ENCODE data around the gene GRM7.

GRM7 gene

DNA sequence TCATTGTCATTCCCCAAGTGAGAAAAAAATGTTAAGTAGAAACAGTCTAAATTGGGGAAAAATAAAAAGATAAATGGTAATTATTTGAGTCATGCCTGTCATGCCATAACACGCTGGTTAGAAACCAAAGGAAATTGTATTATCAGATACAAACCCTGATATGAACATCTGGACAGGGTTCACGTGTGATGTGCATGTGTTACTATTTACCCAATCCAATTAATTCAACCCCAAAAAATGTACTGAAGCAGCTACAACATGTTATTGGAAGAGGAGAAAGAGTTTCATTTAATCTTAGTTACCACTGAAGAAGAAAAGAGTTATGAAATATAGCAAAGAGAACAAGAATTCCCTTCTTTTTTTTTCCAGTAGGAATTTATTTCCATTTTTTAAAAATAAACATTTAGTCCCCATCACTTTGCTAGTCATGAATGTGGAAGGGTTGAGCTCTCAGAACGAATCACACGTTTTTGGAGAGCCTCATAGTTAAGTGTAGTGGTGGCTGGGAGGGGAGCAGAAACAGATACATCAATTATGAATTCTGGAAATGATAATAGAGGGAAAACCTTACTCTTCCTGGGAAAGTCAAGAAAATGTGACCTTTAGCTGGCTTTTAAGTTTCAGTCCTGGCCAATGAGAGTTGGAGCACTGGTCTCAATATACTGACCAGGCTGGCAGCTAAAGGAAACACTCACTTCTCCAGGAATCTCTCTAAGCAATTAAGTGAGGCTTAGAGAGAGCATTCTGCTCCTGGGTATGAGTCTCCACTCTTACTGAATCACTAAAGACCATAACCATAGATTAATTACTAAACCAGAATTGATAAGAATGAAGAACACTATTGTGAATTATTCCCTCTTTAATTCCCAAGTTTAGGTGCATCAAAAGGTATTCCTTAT, 796.5 kb downstream of the GRM7 start:
- no peak for DNase-seq (ENCODE audit: low spot score)

DNA sequence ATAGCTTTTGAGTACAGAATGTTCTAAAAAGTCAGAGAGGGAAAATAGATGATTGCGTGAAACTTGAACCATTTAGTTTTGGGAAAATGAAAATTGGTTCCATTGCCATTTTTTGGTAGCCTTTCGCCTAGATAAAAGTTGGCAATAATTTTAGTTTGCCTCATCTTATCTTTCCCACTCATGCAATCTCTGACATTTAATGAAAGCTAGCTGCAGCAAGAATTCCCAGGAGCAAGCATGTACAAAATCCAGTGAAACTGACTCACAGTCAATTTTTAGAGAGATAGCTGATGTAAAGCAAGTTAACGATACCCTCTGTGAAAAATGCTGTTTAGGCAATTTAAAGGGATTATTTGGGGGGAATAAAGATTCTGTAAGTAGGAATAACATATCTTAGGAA, 797.4 kb downstream of the GRM7 start:
- no peak for DNase-seq (ENCODE audit: low spot score)

DNA sequence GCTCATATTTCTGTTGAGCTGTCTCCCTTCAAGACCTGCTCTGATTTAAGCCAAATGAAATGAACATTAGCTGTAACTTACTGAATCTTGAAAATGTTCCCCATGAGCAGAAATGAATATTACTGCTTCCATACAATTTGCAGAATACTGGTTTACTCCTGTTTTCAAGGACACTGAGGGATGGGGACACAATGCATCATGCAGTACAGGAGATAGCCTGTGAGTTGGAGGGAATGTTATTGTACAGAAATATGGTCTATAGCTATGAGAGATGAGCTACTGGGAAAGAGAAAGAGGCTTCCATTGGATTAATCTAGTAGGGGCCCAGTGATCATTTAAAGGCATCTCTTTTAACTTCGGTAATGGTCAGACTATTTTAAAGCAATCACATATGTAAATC, 798.2 kb downstream of the GRM7 start:
- DNase-seq (ENCODE audit: low spot score): no peak

DNA sequence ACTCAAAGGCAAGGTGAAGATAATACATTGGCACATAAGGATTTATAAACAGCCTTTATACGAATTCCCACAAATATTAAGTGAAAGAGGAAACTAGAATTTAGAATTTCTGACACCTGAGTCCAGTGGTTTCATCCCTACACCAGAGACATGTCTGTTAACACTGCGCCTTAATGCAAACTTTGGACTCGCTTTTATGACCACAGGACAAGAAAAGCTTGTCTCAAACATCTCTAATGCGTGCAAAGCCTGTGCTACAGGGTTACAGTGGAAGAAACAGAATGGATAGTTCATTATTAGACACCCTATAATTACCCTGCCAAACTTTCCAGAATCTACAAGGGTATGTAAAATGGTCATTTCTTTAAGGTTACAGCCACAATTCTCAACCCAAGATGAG, 802.9 kb downstream of the GRM7 start:
- DNase-seq (ENCODE audit: low spot score): no peak

DNA sequence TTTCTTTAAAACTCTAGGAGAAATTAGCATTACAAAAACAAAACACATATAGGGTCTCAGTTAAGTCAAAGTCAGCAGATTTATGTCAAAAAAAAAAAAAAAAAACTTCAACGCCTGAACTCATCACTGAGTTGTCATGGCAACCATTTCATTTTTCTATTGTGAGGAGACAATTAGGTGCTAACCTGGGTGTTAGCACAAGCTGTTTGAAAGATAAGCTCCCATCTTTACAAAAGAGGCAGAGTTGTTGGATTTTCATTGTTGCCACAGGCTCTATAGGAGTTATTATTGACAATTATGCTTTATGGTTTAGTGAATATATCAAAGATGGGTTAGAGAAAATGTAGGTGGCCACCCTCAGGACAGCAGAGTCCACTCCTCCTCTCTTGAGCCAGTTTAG, 806.9 kb downstream of the GRM7 start:
- DNase-seq (ENCODE audit: low spot score): no peak

DNA sequence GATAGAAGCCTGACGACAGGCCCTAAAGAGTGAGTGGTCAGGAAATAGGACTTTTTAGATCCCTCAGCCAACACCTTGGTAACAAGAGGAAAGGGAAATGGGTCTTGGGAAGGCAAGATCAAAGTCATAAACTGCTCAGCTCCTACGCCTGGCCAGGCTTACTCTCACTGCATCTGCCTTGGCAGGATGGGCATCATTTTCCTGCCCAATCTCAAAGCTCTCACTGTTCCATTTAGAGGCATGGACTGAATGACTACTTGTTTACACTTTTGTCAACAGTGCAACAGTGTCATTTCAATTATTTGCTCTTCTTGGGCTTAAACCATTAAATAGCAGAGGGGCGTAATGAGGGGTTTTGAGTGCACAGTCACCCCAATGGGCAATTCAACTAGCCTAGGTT, 808.7 kb downstream of the GRM7 start:
- no peak for DNase-seq (ENCODE audit: low spot score)

DNA sequence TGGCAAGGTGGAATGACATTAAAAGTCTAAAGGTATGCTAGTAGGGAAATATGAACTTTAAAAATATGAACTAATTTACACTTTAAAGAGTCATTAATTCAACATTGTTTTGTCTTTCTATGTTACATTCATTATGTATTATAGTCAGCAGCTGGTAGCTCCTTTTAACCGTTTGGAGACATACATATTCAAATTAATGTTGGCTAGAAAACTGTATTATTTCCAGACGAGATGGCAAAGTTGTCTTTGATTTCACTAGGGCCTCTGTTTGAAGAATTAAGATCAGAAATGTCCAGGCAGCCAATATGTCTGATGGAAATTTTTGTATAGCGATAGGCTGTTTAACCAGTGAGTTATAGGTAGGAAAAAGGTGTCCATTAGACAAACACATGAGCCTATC, 817.6 kb downstream of the GRM7 start:
- DNase-seq (ENCODE audit: low spot score): no peak

DNA sequence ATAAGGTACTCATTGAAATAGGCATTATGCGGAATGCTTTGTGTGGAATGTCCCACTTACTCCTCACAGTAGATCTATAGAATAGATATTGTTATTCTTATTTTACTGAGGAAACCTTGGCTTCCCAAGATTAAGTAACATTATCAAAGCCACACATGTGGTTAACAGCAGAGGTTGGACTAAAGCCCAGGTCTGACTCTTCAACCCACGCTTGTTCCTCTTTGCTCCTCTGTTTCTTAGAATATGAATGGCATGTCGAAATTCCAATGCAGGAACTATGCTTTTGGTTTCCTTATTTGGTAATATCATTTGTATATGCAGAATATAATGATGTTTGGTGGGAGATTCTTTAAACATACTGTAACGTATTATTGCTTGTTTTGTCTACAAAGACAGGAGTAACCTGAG, 821.9 kb downstream of the GRM7 start:
- DNase-seq (ENCODE audit: low spot score): no peak

DNA sequence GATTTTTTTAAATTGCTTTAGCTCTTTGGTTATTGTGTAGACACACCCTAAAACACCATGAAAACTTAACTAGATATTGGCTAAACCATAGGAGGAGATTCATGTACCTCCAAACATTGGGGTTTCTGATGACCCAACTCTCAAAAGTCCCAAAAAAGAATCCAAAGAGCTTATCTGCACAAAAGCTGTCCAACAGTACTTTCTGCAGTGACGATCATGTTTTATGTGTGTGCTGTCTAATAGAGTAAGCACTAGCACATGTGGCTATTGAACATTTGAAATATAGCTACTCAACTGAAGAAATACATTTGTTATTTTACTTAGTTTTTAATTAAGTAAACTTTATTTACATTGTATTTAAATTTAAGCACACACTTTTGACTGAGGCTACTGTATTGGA, 822.5 kb downstream of the GRM7 start:
- no peak for DNase-seq (ENCODE audit: low spot score)

DNA sequence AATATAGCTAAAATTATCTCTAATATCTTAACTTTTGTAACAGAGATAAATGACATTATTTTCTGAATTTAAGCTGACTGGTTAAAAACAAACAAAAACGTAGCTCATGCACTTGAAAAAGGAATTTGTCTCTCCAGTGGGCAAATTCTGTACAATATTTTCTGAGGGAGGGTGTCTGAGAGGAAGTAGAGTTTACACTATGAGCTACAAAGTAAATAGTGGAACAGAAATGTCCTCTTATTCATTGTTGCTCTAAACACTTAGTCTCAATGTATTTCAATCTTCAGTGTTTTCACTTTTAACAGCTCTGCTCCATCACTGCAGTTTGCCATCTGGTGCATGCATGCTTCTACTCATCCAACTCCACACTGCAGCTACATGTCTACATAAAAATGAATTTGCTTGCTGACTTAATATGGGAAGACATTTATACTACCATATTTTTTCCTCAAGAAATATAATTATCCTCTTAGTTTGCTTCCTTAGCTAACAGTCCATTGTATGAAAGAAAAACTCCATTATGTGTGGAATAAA, 823.3 kb downstream of the GRM7 start:
- no peak for DNase-seq (ENCODE audit: low spot score)

DNA sequence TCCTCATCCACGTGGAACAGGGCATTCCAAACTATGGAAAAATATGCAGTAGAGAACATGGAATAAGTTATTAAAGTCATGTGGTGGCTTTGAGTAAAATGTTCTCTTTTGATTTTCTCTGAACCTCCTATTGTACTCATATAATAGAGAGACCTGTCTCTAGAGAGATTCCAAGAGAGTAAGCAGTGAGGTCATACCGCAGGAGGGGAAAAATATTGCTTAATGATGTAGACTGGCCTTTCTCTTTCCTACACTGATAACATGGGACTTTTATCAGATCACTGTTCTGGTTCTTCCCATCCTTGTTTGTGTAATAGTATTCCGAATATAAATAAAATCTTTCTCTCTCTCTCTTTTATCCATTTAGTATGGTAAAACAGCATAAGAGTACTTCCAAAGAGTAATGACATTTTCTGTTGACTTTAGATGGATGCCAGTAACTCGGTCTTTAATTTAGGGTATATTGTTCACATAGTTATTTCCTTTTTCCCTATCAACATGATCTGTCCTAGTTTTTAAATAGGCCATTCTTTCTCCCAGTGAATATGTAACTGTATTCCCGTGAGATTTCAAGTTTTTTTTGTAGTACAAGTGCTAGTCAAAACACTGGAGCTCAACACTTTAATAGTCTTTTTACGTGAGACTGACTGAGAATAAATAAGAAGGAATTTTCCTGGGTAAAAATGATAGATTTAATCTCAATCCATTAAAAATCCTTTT, 826.7 kb downstream of the GRM7 start:
- DNase-seq (ENCODE audit: low spot score): no peak

DNA sequence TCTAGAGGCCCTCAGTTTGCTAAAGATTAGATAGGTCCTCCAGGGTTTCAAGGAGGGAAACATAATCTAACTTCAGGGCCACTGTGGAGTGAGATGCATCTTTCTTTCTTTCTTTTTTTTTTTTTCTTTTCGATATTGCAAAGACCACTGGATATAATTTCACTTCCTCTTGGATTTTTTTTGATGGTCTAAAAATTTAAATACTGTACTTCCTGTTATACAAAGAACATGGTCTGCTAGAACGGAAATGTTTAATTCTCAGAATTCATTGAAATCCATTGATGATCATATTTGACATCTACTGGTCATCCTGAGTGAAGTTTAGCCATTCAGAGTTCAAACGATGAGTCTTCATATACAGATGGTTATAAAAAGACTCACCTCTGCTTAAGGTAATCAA, 832.0 kb downstream of the GRM7 start:
- no peak for DNase-seq (ENCODE audit: low spot score)

DNA sequence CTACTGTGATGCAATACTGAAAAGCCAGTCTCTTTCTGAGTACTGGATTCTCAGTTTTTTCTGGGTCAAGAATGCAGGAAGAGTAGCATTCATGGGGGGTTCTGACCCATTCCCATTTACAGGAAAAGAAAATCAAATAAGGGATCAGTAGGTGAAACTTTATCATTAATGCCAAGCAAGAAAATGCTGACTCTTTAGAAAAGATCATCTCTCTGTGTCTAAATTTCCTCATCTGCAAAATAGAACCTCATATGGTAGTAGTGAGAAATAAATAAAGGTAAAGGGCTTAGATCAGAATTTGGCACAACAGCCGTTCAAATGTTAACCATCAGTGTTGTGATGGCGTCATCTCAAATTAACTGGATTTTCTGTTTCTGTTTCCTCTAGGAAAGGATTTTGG, 833.1 kb downstream of the GRM7 start:
- no peak for DNase-seq (ENCODE audit: low spot score)

DNA sequence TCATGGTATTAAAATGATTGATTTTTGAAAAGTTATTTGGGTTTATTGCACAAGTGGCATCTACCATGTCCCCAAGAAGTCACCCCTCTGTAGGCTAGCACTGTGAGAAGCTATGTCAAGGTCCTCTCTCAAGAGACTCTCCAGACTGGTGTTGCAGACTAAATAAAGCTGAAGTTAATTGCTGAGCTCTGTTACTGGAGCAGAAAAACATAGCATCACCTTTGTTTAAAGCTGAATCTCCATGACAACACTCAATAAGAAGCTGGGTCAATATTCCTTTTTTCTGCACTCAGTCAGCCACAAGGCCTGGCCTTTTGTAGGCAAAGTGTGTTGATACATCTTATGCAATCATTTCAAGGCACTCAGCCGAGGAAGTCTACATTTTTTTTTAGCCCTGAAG, 834.1 kb downstream of the GRM7 start:
- no peak for DNase-seq (ENCODE audit: low spot score)

DNA sequence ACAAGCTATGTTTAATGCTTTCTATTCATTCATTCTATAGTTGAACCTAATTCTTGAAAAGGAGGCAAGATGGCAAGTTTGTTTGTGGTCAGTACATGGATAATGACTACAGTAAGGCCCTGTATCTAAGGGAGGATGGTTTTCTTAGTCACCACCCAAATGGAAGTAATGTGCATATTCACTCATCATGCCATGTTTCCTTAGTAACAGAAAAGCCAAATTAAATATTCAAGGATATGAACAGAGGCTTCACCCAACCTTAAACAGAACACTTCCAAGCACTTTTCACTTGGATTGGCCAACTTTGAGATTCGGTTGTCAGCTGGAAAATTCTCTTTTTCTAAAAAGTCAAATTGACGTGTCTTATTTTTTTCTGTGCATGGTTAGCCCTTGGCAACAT, 835.4 kb downstream of the GRM7 start:
- DNase-seq (ENCODE audit: low spot score): no peak

DNA sequence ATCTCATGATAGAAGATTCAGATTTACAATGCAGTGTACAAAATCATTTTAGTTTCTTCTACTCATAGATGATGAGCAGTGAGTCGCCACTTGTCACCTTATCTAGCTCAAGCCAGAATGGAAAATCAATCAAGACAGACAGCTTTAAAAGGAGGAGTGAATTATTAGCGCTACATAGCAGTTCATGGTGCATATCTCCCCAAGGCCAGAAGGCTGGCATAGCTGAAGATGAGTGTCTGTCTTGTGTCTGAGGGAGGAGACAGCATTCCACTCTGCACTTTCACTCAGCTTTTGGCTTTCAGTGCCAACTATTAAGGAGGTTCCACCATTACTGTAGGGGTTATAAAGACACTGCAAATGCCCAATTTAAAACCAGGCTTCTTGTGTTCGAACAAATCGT, 836.6 kb downstream of the GRM7 start:
- DNase-seq (ENCODE audit: low spot score): no peak

DNA sequence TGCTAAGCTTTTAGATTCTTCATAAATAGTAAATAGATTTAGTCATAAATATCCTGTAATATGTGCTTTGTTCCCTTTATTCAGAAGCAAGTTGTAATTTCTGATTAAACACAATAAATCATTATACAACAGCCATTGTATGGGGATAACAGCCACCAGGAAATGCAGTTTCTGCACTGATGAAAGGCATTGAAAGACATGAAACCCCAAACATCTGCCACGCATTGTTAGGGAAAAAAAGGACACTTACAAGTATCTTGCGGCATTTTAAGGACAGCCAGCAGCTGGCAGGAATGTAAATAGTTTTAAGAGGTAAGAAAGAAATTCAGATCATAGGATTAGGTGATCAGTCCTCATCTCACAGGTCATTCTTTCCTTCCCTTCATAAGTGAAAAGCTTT, 839.6 kb downstream of the GRM7 start:
- no peak for DNase-seq (ENCODE audit: low spot score)

DNA sequence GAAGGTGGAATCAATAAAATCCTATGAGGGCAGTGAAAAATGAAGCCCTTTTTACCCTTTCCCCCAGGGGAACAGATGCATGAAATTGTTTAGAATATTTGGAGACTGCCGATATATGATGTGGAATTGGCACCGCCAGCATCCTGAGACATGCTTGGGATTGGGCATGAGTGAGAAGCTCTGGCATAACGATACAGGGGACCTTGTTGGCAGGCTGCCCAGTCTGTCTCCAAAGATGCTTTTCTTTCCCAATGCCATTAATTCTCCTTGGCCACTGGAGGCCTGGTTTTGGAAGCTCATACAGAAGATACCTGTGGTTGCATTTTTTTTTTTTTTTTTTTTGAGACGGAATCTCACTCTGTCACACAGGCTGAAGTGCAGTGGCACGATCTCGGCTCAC, 840.1 kb downstream of the GRM7 start:
- no peak for DNase-seq (ENCODE audit: low spot score)

DNA sequence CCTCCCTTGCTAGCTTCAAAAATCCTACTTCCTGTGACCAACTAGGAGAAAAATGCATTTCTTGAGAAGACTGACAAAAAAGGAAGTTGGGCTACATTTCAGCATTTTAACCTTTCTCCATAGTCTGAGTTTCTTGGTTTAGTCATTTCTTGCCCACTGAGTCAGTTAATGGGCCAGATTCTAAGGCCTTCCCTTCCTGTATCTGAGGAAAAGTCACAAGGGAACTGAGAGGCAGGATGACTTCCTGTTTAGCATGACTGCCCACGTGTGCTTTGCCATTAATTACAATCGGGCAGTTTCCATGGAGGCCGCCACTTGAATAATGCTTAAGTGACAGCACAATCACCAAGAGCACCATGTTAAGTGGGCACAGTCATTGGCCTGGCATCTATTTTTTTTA, 846.3 kb downstream of the GRM7 start:
- DNase-seq (ENCODE audit: low spot score): no peak

DNA sequence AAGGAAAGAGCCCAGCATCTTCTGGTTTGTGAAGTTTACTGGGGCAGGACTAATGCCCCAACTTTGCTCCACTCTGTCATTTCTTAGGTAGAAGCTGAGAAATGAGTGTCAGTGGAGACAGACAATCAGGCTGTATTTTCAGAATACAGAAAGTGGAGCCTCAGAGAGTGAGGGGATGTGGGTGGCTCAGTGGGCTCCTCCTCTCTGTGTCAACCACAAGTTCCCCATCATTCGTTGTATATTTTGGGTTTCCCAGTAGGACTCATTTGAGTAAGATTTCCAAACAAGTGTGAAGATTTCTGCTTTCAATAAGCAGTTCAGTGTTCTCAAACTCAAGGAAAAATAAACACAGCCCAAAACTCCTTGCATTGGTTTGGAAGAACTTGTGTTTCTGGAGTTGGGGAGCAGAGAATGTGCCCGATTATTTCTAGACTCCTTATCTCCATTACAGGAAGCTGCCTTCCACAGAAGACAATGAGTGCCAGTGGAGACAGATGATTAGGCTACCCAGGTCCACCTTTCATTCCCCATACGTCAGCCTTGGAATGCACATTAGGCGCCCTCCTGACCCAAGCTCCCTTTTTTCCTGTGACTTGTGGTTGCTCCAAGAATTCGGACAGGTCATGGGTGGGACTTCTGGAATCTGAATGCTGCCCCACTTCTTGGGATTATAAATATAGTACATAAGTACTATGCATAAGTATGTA, 848.6 kb downstream of the GRM7 start:
- no peak for DNase-seq (ENCODE audit: low spot score)

DNA sequence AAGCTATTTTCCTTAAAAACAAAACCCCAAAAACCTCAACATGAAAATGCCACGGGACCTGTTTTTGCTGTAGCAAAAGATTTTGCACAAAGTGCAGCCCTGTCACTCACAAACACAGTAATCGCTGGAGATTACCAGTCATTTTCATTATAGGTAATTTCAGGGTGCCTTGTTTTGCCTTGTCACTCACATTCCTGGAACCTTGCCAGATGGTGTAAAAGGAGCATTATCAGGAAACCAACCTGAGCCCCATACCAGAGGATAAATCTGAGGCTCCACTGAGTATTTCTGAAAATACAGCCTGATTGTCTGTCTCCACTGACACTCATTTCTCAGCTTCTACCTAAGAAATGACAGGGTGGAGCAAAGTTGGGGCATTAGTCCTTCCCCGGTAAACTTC, 849.4 kb downstream of the GRM7 start:
- DNase-seq (ENCODE audit: low spot score): no peak

DNA sequence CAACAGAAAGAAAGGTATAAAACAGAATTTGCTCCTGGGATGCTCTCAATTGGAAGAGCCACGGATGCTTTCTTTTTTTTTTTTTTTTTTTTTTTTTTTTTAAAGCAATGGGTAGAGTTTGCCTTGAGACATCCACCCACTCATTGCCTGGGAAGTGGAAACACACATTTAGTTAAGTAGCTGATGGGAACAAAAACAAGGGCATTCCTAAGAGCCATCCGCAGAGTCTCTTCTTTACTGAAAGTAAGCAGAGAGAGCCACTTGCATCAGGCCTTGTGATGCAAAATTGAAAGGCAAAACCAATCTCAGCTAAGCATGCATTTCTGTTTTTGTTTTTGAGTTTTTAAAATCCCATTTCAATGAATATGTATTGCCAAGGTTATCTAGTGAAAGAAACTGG, 852.8 kb downstream of the GRM7 start:
- DNase-seq (ENCODE audit: low spot score): no peak
